CD4-positive, CD25-positive, alpha-beta regulatory T cell (primary cell): Measurements from ENCODE around the gene LMNA. TPM values are rescaled to one million over a fixed set of nuclear protein-coding genes. Genes with fewer than 3 reads are reported as not detected.

Experiments
- ATAC-seq, 2 donors: fragments of 150-1000 bp; cut with Tn5 transposase; one replicate each; pipeline ENCODE4 v1.10.0; 2021; ENCODE audit warnings: low read depth in 2 of 2, moderate number of reproducible peaks in 2 of 2, moderate library complexity in 1 of 2
- DNase-seq, 3 donors: peaks; one replicate each; pipeline versions ENCODE4 v3.0.0 to v3.0.0-alpha.2; 2012 to 2022; ENCODE audit warnings: mixed read lengths in 1 of 3
- H3K27ac ChIP-seq: one replicate; pipeline ENCODE4 v1.7.0; 2013; ENCODE audit warnings: mild to moderate bottlenecking, low read length; ENCODE audit not compliant: insufficient read depth, poor library complexity, severe bottlenecking
- H3K27me3 ChIP-seq: one replicate; pipeline ENCODE4 v1.7.0; 2013; ENCODE audit warnings: low read length; ENCODE audit not compliant: control insufficient read depth, insufficient read depth
- H3K36me3 ChIP-seq: one replicate; pipeline ENCODE4 v1.7.0; 2013; ENCODE audit warnings: mild to moderate bottlenecking, low read length, moderate library complexity; ENCODE audit not compliant: control insufficient read depth, insufficient read depth
- H3K4me1 ChIP-seq: 2 replicates; pipeline ENCODE4 v1.7.0; 2013; ENCODE audit warnings: mild to moderate bottlenecking, low read length; ENCODE audit not compliant: insufficient read depth, control insufficient read depth, poor library complexity, severe bottlenecking
- H3K4me3 ChIP-seq: one replicate; pipeline ENCODE4 v1.7.0; 2013; ENCODE audit warnings: low read depth, mild to moderate bottlenecking, low read length, moderate library complexity
- H3K9me3 ChIP-seq, 2 experiments: 1 replicate in 1 of 2; 2 replicates in 1 of 2; pipeline ENCODE4 v1.7.0; 2013; ENCODE audit warnings: low read length in 2 of 2, mild to moderate bottlenecking in 1 of 2, moderate library complexity in 1 of 2; ENCODE audit not compliant: control insufficient read depth in 2 of 2
- H3K27ac Mint-ChIP-seq, 3 donors: one replicate each; pipeline ENCODE4 v1.8.0; 2020 to 2022; ENCODE audit warnings: mild to moderate bottlenecking in 3 of 3, mixed read lengths in 3 of 3, moderate library complexity in 2 of 3
- H3K27me3 Mint-ChIP-seq: one replicate; pipeline ENCODE4 v1.8.0; 2022; ENCODE audit warnings: mild to moderate bottlenecking, mixed read lengths
- H3K36me3 Mint-ChIP-seq: one replicate; pipeline ENCODE4 v1.8.0; 2020; ENCODE audit warnings: mixed read lengths
- H3K4me1 Mint-ChIP-seq, 4 donors: one replicate each; pipeline ENCODE4 v1.8.0; 2020 to 2022; ENCODE audit warnings: mixed read lengths in 4 of 4, mild to moderate bottlenecking in 1 of 4
- H3K4me3 Mint-ChIP-seq, 4 donors: one replicate each; pipeline ENCODE4 v1.8.0; 2020 to 2022; ENCODE audit warnings: mild to moderate bottlenecking in 4 of 4, mixed read lengths in 4 of 4, moderate library complexity in 3 of 4
- H3K9me3 Mint-ChIP-seq, 7 donors: one replicate each; pipeline ENCODE4 v1.8.0; 2020 to 2022; ENCODE audit warnings: mixed read lengths in 7 of 7, mild to moderate bottlenecking in 3 of 7, moderate library complexity in 2 of 7
- polyA plus RNA-seq, 4 donors: library from polyadenylated mRNA; unstranded; fragments of 300-500 nt; fragmentation: Illumina TruSeq; gene quantifications; one replicate each; pipeline ENCODE4 v1.2.3, GENCODE V29; 2021
- total RNA-seq: library from RNA; stranded (reverse); gene quantifications from one replicate; pipeline ENCODE4 v1.2.3, GENCODE V29; 2022

Gene LMNA
- total and polyA plus RNA-seq, 5 donors from 2014 or later: 54.1 to 1,807 (median 95.6) TPM

DNA sequence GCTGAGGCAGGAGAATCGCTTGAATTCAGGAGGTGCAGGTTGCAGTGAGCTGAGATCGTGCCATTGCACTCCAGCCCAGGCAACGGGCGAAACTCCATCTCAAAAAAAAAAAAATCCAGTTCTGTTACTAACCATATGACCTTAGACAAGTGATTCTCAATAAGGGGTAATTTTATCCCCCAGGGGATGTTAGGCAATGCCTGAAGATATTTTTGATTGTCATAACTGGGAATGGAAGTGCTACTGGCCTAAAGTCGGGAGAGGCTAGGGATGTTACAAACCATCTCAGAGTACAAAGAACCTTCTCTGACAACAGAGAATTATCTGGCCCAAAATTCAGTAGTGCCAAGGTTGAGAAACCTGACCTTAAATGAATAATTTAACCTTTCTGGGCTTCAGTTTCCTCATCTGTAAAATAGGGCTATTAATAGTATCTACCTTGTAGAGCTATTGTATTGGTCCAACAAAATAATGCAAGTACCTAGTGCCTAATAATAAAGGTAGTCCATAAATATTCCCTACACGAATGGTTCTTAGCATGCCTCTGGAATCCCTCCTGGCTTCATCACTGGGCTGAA, 5.8 kb upstream of the LMNA start:
- Mint-ChIP-seq H3K9me3 (peaks cover 0 to 4% (median 0%) of the 10 kb centered on the region in 7 donors), H3K27me3 (peaks cover 5% of the 10 kb centered on the region), H3K36me3 (no peaks in the 10 kb centered on the region), H3K4me1 (peaks cover 0 to 40% (median 27%) of the 10 kb centered on the region in 4 donors), H3K4me3 (peak overlapping the region in 1 of 4 donors; percentile 93), H3K27ac (peak overlapping the region; percentile 23 to 100 (median 99))
- no peaks in the 10 kb centered on the region for H3K9me3 ChIP-seq
- no peak for DNase-seq
- peak overlapping the region; percentile 99 for H3K27ac ChIP-seq
- H3K4me1 ChIP-seq: peaks cover 34% of the 10 kb centered on the region
- no peaks in the 10 kb centered on the region for H3K27me3 ChIP-seq
- ATAC-seq: no peak
- H3K4me3 ChIP-seq: no peak overlapping the region
- no peaks in the 10 kb centered on the region for H3K36me3 ChIP-seq

DNA sequence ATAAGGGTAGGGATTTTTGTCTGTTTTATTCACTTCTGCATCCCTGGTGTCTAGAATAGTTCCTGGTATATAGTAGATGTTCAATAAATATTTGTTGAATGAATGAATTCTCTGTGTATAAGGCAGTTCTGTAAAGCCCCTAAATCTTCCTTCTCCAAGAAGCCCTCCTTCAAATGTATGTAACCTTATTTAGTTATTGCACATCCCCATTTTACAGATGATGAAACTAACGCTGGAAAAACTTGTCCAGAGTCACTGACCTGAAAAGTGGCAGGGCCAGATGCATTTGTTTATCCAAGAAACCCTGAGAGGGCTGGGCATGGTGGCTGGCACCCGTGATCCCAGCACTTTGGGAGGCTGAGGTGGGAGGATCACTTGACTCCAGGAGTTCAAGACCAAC, 4.3 kb upstream of the LMNA start:
- H3K9me3 ChIP-seq: no peaks in the 10 kb centered on the region
- H3K27me3 ChIP-seq: no peaks in the 10 kb centered on the region

DNA sequence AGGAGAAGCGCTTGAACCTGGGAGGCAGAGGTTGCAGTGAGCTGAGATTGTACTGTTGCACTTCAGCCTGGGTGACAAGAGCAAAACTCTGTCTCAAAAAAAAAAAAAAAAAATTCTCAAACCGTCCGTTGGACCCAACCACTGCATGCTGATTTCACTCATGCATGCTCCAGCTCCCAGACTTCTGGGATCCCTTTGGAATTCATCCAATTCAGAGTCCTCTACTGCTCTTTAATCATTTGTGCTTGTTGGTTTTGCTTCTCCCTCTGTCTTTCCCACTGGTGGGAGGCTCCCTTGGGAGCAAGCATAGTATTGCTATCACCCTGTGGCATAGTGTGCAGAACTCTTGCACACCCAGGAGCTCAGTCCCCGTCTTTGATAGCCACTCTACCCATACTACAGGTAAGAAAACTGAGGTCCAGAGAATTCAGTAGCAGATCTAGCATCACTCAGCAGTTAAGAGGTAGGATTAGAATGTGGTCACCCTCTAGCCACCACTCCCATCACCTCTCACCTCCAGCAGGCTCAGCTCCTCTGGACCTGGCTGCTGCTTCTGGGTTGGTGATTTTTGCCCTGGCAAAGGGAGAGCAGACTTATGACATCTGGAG, 3.1 kb upstream of the LMNA start:
- Mint-ChIP-seq H3K36me3 (no peaks in the 10 kb centered on the region), H3K4me1 (peaks cover 5 to 33% (median 19%) of the 10 kb centered on the region in 4 donors), H3K27ac (peak overlapping the region; percentile 1 to 64 (median 60)), H3K27me3 (peaks cover 13% of the 10 kb centered on the region), H3K4me3 (peak overlapping the region in 2 of 4 donors; percentile 48 to 61), H3K9me3 (peaks cover 0 to 2% (median 0%) of the 10 kb centered on the region in 7 donors)
- Histone ChIP-seq H3K27me3 (no peaks in the 10 kb centered on the region), H3K9me3 (no peaks in the 10 kb centered on the region), H3K4me1 (peaks cover 34% of the 10 kb centered on the region), H3K27ac (no peak overlapping the region), H3K4me3 (no peak overlapping the region), H3K36me3 (no peaks in the 10 kb centered on the region)
- ATAC-seq (no peak), DNase-seq (no peak)

More for the DNA sequence above, 4.3 kb upstream of the LMNA start:
- Histone ChIP-seq H3K4me3 (no peak overlapping the region), H3K4me1 (peaks cover 32% of the 10 kb centered on the region), H3K36me3 (no peaks in the 10 kb centered on the region), H3K27ac (no peak overlapping the region)
- H3K36me3 Mint-ChIP-seq: no peaks in the 10 kb centered on the region
- H3K9me3 Mint-ChIP-seq: peaks cover 0 to 2% (median 0%) of the 10 kb centered on the region in 7 donors
- ATAC-seq: no peak
- H3K27ac Mint-ChIP-seq: peak overlapping the region in 1 of 3 donors; percentile 30
- peaks cover 16% of the 10 kb centered on the region for H3K27me3 Mint-ChIP-seq
- no peak for DNase-seq
- H3K4me3 Mint-ChIP-seq: peak overlapping the region in 1 of 4 donors; percentile 66
- H3K4me1 Mint-ChIP-seq: peaks cover 5 to 38% (median 22%) of the 10 kb centered on the region in 4 donors

DNA sequence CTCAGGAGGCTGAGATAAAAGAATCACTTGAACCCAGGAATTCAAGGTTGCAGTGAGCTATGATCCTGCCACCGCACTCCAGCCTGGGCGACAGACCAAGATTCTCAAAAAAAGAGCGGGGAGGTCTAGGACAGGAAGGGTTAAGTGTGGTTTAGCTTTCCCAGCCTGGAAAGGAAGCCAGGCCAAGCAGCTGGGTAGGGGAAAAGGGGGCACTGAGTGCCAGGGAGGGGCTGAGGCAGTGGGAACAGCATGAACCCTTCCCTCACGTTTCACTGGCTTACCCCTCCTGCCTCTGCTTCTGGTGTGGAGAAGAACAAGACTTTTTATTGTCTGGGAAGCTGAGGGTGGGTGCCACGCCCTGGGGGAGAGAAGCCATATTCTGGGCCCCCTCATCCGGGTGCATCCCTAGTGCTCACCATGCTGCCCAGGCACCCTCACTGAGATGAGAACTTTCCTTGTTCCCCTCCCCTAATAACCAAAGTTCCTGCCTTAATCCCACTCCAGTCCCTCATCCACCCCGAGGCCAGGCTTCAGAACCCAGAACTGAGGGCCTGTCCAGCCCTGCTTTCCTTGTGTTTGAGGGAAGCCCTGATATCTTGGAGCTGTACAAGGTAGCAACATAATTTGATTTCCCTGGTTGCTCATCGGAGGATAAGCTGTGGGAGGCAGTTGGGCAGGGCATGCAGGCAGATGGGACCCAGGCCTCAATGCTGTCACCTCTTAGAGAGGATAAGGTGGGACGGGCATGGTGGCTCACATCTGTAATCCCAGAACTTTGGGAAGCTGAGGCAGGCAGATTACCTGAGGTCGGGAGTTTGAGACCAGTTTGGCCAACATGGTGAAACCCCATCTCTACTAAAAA, 2.0 kb upstream of the LMNA start:
- Histone ChIP-seq H3K4me3 (no peak overlapping the region), H3K4me1 (peaks cover 24% of the 10 kb centered on the region), H3K27ac (no peak overlapping the region), H3K36me3 (no peaks in the 10 kb centered on the region), H3K27me3 (no peaks in the 10 kb centered on the region), H3K9me3 (no peaks in the 10 kb centered on the region)
- H3K36me3 Mint-ChIP-seq: no peaks in the 10 kb centered on the region
- peaks cover 5 to 29% (median 14%) of the 10 kb centered on the region in 4 donors for H3K4me1 Mint-ChIP-seq
- peak overlapping the region in 2 of 3 donors; percentile 64 to 83 for H3K27ac Mint-ChIP-seq
- H3K27me3 Mint-ChIP-seq: peaks cover 13% of the 10 kb centered on the region
- H3K9me3 Mint-ChIP-seq: peaks cover 0 to 5% (median 0%) of the 10 kb centered on the region in 7 donors
- ATAC-seq (no peak), DNase-seq (no peak)
- peak overlapping the region in 2 of 4 donors; percentile 59 to 100 for H3K4me3 Mint-ChIP-seq

DNA sequence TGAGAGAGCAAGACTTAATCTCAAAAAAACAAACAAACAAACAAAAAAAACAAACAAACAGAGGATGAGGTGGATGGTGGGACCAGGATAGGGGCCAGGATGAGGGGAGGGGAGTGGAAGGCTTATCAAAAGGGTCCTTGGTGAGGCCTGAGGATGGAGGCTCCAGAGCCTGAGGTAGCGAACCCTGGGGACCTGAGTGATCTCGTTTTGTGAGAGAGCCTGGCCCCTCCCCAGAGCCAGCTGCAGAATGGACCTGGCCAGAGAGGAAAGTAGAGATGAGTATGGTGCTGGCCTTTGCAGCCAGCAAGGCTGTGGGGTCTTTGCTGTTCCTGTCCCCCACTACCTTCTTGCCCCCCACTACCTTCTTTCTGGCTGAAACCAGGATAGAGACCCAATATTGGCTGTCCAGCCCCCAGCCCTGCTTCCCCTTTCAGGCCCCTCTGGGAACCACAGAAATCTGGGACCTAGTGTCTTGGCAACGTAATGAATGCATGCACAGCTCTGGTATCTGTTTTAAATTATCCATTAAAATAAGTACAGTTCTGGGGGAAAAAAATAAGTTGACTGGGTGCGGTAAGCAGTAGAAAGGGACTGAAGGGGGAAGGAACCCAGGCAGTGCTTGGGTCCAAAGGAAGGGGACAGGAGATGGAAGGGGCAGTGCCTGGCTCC, 1.1 kb upstream of the LMNA start:
- Mint-ChIP-seq H3K4me3 (peak overlapping the region; percentile 41 to 100 (median 72)), H3K27me3 (peaks cover 13% of the 10 kb centered on the region), H3K36me3 (no peaks in the 10 kb centered on the region), H3K9me3 (peaks cover 0 to 5% (median 0%) of the 10 kb centered on the region in 7 donors), H3K4me1 (peaks cover 5 to 29% (median 15%) of the 10 kb centered on the region in 4 donors), H3K27ac (peak overlapping the region; percentile 84 to 97 (median 90))
- no peak overlapping the region for H3K4me3 ChIP-seq
- peak overlapping the region; percentile 89 for H3K27ac ChIP-seq
- no peaks in the 10 kb centered on the region for H3K36me3 ChIP-seq
- no peaks in the 10 kb centered on the region for H3K9me3 ChIP-seq
- no peaks in the 10 kb centered on the region for H3K27me3 ChIP-seq
- ATAC-seq (no peak), DNase-seq (no peak)
- peaks cover 30% of the 10 kb centered on the region for H3K4me1 ChIP-seq

DNA sequence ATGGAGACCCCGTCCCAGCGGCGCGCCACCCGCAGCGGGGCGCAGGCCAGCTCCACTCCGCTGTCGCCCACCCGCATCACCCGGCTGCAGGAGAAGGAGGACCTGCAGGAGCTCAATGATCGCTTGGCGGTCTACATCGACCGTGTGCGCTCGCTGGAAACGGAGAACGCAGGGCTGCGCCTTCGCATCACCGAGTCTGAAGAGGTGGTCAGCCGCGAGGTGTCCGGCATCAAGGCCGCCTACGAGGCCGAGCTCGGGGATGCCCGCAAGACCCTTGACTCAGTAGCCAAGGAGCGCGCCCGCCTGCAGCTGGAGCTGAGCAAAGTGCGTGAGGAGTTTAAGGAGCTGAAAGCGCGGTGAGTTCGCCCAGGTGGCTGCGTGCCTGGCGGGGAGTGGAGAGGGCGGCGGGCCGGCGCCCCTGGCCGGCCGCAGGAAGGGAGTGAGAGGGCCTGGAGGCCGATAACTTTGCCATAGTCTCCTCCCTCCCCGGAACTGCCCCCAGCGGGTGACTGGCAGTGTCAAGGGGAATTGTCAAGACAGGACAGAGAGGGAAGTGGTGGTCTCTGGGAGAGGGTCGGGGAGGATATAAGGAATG, 505 bp downstream of the LMNA start:
- Histone ChIP-seq H3K4me3 (peak overlapping the region; percentile 92), H3K27me3 (no peaks in the 10 kb centered on the region), H3K4me1 (peaks cover 42% of the 10 kb centered on the region), H3K9me3 (no peaks in the 10 kb centered on the region), H3K36me3 (peaks cover 3% of the 10 kb centered on the region), H3K27ac (peak overlapping the region; percentile 89)
- H3K27me3 Mint-ChIP-seq: peaks cover 13% of the 10 kb centered on the region
- peaks cover 5 to 35% (median 18%) of the 10 kb centered on the region in 4 donors for H3K4me1 Mint-ChIP-seq
- H3K9me3 Mint-ChIP-seq: peaks cover 0 to 5% (median 0%) of the 10 kb centered on the region in 7 donors
- peak in 1 of 3 donors; percentile 29 for DNase-seq
- ATAC-seq: no peak
- H3K27ac Mint-ChIP-seq: peak overlapping the region; percentile 90 to 97 (median 96)
- H3K4me3 Mint-ChIP-seq: peak overlapping the region; percentile 94 to 100 (median 97)
- no peaks in the 10 kb centered on the region for H3K36me3 Mint-ChIP-seq
